ENCODE results near the gene FAM177A1. TPM values are rescaled to one million over a fixed set of nuclear protein-coding genes. Genes with fewer than 3 reads are reported as not detected.

The FAM177A1 gene
- total and polyA plus RNA-seq, 9 of the 15 experiments (the other 6 are each of a cell fraction or from before 2014, with no cell fraction given): 7.7 to 36.2 (median 29.9) TPM

GRCh38 chr14:35046751-35047536 is 872 bp downstream of the FAM177A1 start (continued):
- TF ChIP-seq, protein P1, sequence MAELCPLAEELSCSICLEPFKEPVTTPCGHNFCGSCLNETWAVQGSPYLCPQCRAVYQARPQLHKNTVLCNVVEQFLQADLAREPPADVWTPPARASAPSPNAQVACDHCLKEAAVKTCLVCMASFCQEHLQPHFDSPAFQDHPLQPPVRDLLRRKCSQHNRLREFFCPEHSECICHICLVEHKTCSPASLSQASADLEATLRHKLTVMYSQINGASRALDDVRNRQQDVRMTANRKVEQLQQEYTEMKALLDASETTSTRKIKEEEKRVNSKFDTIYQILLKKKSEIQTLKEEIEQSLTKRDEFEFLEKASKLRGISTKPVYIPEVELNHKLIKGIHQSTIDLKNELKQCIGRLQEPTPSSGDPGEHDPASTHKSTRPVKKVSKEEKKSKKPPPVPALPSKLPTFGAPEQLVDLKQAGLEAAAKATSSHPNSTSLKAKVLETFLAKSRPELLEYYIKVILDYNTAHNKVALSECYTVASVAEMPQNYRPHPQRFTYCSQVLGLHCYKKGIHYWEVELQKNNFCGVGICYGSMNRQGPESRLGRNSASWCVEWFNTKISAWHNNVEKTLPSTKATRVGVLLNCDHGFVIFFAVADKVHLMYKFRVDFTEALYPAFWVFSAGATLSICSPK (IDR thresholded peaks at IDR 0.05; ENCODE audit: borderline replicate concordance): no peak
- TF ChIP-seq HDAC1 (IDR thresholded peaks at IDR 0.05) (peak in 1 of 2 experiments; percentile 15; a peak in 1 of 4 replicates), AFF1 (IDR thresholded peaks at IDR 0.05; ENCODE audit: low read depth in 1 of 2, partially characterized antibody in 2 of 2) (peak in 1 of 2 experiments; percentile 10), TRIM24 (IDR thresholded peaks at IDR 0.05) (0 out of 4 replicates have a peak, but pooled peaks of 1 of the 2 experiments have one; percentile 12), KLF6 (CRISPR knock-in tag; IDR thresholded peaks at IDR 0.05; ENCODE audit: borderline replicate concordance) (no peak)

All from K562 (cell line).